ENCODE data around the gene GATA5.
"Not testable (repeated sequence)": the region's sequence is repeated elsewhere in the genome, so short reads cannot be mapped to it uniquely, and the experiment has no call there.

Gene GATA5

DNA sequence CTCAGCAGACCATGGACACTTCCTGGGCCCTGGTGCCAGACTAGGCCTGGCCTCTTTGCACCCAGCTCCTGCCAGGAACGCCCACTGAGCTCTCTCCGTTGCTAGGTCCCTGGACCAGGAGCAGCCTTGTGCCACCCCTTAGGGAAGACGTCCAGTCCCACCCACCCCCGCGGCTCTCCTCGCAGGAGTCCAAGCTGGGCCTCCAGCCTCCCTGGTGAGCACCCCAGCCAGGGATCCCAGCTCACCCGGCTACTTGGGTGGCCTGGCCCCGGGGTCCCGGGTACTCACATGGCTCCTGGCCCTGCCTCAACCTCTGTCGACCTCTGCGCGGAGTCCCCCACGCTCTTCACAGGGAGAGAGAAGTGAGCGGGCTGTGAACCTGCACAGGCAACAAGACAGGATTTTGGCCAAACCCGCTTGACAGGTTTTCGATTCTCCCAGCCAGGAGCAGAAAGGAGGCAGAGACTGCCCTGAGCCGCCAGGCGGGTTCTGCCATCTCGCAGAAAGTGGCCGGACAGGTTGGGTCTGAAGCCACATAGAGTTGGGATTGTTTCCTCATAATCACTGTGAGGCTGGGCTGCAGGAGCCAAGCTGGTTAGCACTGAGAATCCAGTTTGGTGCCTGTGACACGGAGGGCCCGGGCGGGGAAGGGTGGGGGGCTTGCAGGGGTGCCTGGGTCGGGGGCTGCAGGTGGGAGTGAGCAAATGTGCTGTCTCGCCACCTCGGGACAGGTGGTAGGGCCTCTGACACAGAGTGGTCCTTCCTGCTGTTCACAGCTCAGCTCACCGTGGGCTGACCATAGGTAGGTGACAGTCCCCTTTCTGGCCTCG is 48.4 kb downstream of the GATA5 start, which contains the start of gene RBBP8NL:
Gene RBBP8NL, minus strand, starts transcription at position 368 of the 830 bp plus-strand sequence. CDS start 7,892 bp downstream, outside the sequence.
- no peak for DNase-seq

GRCh38 chr20:62426699-62427131 is 49.1 kb downstream of the GATA5 start:
- DNase-seq, result no peak

DNA sequence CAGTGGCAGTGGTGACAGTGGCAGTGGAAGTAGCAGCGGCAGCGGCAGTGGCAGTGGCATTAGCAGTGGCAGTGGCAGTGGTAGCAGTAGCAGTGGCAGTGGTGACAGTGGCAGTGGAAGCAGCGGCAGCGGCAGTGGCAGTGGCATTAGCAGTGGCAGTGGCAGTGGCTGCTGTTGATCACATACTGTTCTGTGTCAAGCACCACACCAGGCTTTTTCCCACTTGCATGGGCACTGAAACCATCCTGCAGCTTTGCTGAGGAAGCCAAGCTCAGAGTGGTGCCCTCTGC is 49.8 kb downstream of the GATA5 start:
- DNase-seq, result not testable (repeated sequence)

DNA sequence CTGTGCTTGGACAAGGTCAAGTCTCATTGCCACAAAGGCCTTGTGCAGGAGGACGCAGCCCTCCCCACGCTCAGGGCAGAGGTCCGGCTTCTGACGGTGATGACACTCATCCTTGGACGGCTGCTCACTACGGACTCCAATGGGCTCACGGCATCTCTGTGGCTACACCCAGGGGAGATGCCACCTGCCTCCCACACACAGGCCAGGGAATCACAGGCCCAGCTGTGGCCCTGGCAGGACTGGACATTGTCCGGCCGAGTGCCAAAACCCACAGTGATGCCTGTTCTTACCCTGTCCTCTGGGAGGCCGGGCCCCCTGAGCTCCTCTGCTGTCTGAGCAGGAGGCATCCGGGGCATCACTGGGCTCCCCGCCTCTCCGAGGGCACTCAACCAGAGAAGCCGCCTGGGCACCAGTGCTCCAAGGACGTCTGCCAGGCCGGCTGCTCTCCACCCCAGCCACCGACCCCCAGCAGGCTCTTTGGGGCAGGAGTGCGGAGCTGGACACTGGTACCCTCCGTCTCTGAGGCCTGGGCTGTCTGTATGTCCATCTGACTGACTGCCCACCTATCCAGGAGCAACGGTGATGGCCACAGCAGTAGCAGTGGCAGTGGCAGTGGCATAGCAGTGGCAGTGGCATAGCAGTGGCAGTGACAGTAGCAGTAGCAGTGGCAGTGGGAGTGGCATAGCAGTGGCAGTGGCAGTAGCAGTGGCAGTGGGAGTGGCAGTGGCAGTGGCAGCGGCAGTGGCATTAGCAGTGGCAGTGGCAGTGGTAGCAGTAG is 50.3 kb downstream of the GATA5 start:
- DNase-seq, result no peak

- DNase-seq, result no peak
Observed at GRCh38 chr20:62424249-62425107, 51.3 kb downstream of the GATA5 start.

DNA sequence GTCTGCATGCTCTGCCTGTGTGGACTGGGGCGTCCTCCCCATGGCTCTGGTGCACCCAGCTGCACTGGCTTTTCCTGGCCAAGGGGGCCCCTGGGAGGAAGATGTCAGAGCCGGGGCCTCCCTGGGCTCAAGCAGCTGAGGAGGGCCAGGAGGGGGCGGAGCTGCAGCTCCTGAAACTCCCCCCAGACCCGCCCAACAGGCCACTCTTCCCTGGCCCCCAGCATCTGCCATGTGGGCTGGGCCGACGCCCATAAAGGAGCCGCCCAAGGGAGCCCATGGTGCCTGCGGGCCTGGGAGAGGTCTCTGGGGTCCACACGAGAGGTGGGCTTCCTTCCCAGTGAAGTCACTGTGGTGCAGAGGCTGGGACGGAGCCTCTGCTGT is 52.5 kb downstream of the GATA5 start:
- no peak for DNase-seq

DNA sequence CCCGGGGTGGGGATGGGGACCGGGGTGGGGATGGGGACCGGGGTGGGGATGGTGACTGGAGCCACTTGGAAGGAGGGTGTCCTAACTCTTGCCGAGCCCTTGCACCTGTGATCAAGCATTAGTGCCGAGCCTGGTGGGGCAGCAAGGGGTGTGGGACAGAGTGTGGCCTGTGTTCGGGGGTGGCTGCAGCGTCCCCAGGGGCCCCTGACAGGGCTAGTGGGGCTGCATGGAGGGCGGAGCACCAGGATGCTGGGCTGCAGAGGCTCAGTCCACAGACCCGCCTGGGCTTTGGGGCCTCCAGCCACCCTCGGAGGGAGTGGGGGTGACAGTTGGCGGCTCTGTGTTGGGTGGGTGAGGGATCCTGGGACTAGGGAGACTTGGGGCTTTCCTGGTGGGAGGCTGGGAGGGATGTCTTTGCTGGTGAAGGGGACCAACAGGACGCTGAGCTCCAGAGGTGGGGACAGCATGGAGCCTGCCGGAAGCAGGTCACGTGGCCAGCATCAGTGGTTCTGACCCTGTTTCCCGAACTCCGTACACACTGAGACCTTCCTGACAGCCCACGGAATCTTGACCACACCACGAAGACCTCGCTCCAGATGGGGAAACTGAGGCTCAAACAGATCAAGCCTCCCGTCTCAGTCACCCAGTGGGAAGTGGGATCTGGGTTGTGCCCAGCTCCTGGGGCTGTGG is 53.0 kb downstream of the GATA5 start:
- no peak for DNase-seq

- no peak for DNase-seq
Observed at GRCh38 chr20:62421716-62421990, 54.1 kb downstream of the GATA5 start.

- no peak for DNase-seq
Observed at GRCh38 chr20:62420846-62421715, 54.7 kb downstream of the GATA5 start.

DNA sequence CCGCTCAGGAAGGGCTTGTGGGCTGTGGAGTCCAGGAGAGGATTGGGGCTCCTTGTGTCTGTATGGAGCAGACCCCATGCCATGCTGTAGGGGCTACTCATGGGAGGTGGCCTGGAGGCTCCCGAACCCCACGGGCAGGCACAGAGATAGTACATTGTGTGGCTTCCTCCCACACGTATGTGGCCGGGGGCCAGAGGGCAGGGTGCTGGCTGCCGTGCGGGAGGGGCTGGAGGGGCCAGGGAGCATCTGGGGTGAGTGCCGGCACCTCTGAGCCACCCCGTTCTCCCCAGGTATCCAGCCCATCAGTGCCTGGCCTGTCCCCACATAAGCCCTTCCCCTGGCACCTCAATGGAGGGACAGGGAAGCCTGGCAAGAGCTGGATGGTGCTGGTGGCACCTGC is 56.0 kb downstream of the GATA5 start:
- DNase-seq, result no peak

GRCh38 chr20:62418709-62419487 is 56.9 kb downstream of the GATA5 start:
- DNase-seq, result no peak

GRCh38 chr20:62417981-62418708 is 57.6 kb downstream of the GATA5 start:
- DNase-seq, result no peak

DNA sequence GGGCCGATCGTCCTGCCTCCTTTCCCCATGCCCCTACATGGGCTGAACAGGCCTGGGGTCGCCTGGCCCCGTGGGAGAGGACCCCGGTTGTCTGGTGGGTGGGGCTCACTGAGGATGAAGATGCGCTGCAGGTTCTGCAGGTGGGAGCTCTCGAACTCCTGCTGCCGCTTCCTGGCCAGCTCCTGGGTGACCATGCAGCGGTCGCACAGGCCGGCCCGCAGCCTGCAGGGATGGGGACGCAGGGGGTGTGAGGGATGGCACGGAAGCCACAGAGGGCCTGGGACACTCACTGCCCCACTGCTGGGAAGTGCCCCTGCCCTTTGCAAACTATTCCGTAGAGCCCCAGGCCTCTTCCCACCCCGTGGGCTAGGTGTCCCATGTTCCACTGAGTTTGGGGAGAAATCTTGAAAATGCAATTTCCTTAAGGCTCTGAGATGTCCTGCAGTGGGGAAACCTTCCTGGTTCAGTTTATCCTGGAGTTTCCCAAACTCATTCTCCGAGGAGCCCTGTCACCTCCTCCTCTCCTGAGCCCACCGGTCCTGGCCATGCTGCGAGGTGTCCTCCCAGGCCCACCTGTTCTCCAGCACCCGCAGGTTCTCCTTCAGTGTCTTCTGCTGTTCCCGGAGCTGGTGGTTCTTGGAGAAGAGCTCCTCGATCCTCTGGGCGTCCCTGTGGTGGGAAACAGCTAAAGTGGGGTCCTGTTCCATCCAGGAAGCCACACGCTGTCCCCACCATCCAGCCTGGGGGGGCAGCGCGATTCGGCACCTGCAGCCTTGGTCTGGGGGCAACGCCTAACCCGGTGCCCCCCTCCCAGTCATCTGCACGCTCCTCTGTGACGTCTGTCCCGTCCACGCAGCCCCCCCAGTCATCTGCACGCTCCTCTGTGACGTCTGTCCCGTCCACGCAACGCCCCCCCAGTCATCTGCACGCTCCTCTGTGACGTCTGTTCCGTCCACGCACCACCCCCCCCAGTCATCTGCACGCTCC is 58.9 kb downstream of the GATA5 start:
- no peak for DNase-seq

GRCh38 chr20:62415354-62416111 is 60.3 kb downstream of the GATA5 start:
- no peak for DNase-seq

- no peak for DNase-seq
Observed at GRCh38 chr20:62413896-62414481, 61.8 kb downstream of the GATA5 start.
